ENCODE measurements around the gene AGPS.

AGPS gene

GRCh38 chr2:177383935-177384334 is 8.6 kb upstream of the AGPS start:
- H3K36me3 ChIP-seq = no peaks in the 10 kb centered on the region
- no peaks in the 10 kb centered on the region for H3K4me1 ChIP-seq
- no peak overlapping the region for H3K4me3 ChIP-seq (ENCODE audit: low read depth, low read length)
- no peaks in the 10 kb centered on the region for H3K27me3 ChIP-seq
- no peak for DNase-seq
- no peak for TF ChIP-seq CTCF (IDR thresholded peaks at IDR 0.05; ENCODE audit: low read depth, low read length)
- no peaks in the 10 kb centered on the region for H3K9me3 ChIP-seq

GRCh38 chr2:177385151-177385550 is 7.4 kb upstream of the AGPS start:
- no peaks in the 10 kb centered on the region for H3K9me3 ChIP-seq
- no peak for DNase-seq
- H3K36me3 ChIP-seq = no peaks in the 10 kb centered on the region
- no peak overlapping the region for H3K4me3 ChIP-seq (ENCODE audit: low read depth, low read length)
- TF ChIP-seq CTCF (IDR thresholded peaks at IDR 0.05; ENCODE audit: low read depth, low read length) = no peak
- H3K4me1 ChIP-seq = no peaks in the 10 kb centered on the region
- no peaks in the 10 kb centered on the region for H3K27me3 ChIP-seq

GRCh38 chr2:177391822-177392372 is 676 bp upstream of the AGPS start:
- H3K4me3 ChIP-seq (ENCODE audit: low read depth, low read length) = peak overlapping the region; percentile 83
- H3K9me3 ChIP-seq = no peaks in the 10 kb centered on the region
- TF ChIP-seq CTCF (IDR thresholded peaks at IDR 0.05; ENCODE audit: low read depth, low read length) = no peak
- no peaks in the 10 kb centered on the region for H3K36me3 ChIP-seq
- no peaks in the 10 kb centered on the region for H3K4me1 ChIP-seq
- DNase-seq = no peak
- H3K27me3 ChIP-seq = no peaks in the 10 kb centered on the region

- Histone ChIP-seq H3K4me3 (ENCODE audit: low read depth, low read length) (peak overlapping the region; percentile 83), H3K9me3 (no peaks in the 10 kb centered on the region), H3K4me1 (peaks cover 1% of the 10 kb centered on the region; the same call in 1 of the 2 replicates), H3K27me3 (no peaks in the 10 kb centered on the region), H3K36me3 (no peaks in the 10 kb centered on the region)
- no peak for DNase-seq
- no peak for TF ChIP-seq CTCF (IDR thresholded peaks at IDR 0.05; ENCODE audit: low read depth, low read length)
Measured at GRCh38 chr2:177393203-177393755, 706 bp downstream of the AGPS start.

GRCh38 chr2:177393824-177394593 is 1.4 kb downstream of the AGPS start:
- no peak for TF ChIP-seq CTCF (IDR thresholded peaks at IDR 0.05; ENCODE audit: low read depth, low read length)
- DNase-seq = no peak
- Histone ChIP-seq H3K36me3 (no peaks in the 10 kb centered on the region), H3K27me3 (no peaks in the 10 kb centered on the region), H3K9me3 (no peaks in the 10 kb centered on the region), H3K4me3 (ENCODE audit: low read depth, low read length) (peak overlapping the region; percentile 83), H3K4me1 (peaks cover 2% of the 10 kb centered on the region; the same call in 1 of the 2 replicates)

- Histone ChIP-seq H3K4me3 (ENCODE audit: low read depth, low read length) (no peak overlapping the region), H3K9me3 (no peaks in the 10 kb centered on the region), H3K4me1 (peaks cover 5% of the 10 kb centered on the region; the same call in 1 of the 2 replicates), H3K36me3 (no peaks in the 10 kb centered on the region), H3K27me3 (no peaks in the 10 kb centered on the region)
- no peak for DNase-seq
- no peak for TF ChIP-seq CTCF (IDR thresholded peaks at IDR 0.05; ENCODE audit: low read depth, low read length)
Measured at GRCh38 chr2:177394594-177394973, 2.0 kb downstream of the AGPS start.

All from BE2C (cell line).